Activated CD4-positive, alpha-beta T cell treated with anti-CD3 and anti-CD28 coated beads, Interleukin-2, Interleukin-4, amounts not matched to agents 100 ng/mL and 50 ng/mL, durations not matched to agents 16 hours and 8 hours (primary cell): Measurements from ENCODE around the gene TFIP11.
"Not testable (repeated sequence)": the region's sequence is repeated elsewhere in the genome, so short reads cannot be mapped to it uniquely, and the experiment has no call there.

ENCODE experiments used
- DNase-seq: peaks from one replicate; pipeline ENCODE4 v3.0.0-alpha.2; 2020; ENCODE audit warnings: low spot score

Gene TFIP11

GRCh38 chr22:26541167-26541819, 29.0 kb upstream of the TFIP11 start:
- no peak for DNase-seq

GRCh38 chr22:26540119-26540518, 27.8 kb upstream of the TFIP11 start:
- DNase-seq, result no peak

- no peak for DNase-seq
These were observed 24.5 kb upstream of the TFIP11 start for GRCh38 chr22:26536762-26537134.

DNA sequence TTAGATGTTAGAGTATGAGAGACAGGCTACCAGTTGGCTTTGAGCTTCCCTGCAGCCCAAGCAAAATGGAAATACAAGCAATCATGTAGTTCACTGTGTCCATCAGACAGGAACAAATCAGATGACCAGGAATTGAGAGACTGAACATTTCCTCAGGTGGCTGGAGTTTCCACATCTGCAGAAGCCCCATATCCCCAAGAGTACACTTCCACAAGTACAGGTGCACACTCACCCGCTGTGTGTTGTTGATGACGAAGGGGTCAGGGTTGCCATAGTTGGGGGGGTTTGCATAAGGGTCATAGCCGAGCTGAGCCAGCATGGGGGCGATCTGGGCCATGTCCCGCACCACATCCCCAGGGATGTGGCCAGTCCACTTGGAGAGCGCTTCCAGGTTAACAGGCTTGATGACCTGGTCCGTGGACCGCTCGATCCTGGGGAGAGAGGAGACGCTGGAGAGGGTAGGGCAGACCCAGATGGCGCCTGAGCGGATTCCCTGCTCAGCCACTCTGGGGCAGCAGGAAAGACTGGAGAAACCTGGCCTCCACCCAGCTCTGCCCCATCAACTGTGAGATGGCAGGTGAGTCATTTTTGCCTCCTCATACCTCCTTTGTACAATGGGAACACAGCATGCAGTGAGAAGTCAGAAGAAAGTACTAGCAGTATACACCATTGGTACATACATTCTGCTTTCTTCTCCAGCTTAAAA, 23.9 kb upstream of the TFIP11 start:
- no peak for DNase-seq

DNA sequence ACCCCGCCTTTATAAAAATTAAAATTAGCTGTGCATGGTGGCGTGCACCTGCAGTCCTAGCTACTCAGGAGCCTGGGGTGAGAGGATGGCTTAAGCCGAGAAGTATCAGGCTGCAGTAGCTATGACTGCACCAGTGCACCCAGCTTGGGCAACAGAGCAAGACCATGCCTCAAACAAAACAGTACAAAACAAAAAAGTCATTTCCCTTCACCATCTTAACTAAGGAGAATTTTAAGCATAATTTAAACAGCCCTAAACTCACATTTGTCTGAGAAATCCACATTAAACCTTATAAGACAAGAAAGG, 23.3 kb upstream of the TFIP11 start:
- DNase-seq, result no peak

DNA sequence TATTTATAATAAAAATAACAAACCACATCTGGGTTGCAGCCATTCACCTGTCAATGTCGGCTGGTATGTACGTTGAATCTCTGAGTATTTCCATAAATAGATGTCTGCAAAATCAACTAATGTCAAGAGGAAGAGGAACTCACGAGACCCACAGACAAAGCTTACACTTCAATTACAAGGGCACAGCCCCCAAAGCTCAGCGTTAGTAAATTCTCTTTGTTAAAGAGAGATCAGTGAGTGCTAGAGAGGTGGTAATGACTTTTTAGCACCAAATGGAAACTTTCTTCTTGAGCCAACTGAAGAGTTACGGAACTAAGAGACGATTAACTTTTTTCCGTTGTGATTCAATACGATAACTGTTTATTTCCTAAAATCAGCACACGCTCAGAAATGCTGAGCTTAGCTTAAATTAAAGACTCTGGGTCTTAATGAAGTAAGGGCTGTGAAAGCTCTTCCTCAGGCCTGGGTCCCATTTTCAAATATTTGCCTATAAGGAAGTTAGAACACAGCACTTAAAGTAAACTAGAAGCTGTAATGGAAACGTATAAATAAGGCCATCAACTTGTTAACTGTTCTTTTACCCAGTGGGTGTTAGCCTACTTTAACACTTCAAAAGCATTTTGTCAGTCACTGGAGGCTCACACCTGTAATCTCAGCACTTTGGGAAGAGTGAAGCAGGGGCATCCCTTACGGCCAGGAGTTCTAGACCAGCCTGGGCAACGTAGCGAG, 22.8 kb upstream of the TFIP11 start:
- DNase-seq, result no peak

- DNase-seq, result no peak
These were observed 22.0 kb upstream of the TFIP11 start for GRCh38 chr22:26534171-26534855.

DNA sequence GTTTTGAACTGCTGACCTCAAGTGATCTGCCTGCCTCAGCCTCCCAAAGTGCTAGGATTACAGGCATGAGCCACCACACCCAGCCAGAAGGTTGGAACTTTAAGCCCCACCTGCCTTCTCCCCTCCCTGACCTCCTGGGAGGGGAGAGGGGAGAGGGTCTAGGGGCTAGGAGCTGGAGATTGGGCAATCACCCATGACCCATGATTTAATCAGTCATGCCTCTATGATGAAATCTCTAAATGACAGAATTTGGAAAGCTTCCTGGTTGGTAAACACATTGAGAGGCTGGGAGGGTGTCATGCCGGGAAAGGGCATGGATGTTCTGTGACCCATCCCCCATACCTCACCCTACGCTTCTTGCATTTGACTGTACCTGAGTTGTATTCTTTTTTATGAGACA, 17.1 kb upstream of the TFIP11 start:
- no peak for DNase-seq

GRCh38 chr22:26528518-26528917, 16.2 kb upstream of the TFIP11 start:
- not testable (repeated sequence) for DNase-seq

- no peak for DNase-seq
These were observed 15.5 kb upstream of the TFIP11 start for GRCh38 chr22:26527574-26528465.

DNA sequence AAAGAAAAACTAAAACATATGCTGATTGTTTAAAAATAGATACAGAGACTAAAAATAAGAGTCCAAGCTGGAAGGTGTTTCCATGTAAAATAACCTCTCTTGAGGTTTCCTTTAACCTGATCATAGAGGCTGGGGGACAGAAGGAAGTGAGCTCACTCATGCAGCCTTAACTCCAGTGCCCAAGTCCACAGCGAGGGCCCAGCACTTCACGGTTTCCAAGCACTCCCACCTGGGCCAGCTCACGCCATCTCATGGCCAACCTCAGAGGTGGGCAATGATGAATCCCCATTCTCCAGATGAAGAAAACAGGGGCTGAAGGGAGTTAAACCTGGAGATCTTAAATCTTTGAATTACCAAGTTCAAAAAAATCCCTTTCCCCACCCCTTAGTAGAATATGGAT, 14.9 kb upstream of the TFIP11 start:
- no peak for DNase-seq

DNA sequence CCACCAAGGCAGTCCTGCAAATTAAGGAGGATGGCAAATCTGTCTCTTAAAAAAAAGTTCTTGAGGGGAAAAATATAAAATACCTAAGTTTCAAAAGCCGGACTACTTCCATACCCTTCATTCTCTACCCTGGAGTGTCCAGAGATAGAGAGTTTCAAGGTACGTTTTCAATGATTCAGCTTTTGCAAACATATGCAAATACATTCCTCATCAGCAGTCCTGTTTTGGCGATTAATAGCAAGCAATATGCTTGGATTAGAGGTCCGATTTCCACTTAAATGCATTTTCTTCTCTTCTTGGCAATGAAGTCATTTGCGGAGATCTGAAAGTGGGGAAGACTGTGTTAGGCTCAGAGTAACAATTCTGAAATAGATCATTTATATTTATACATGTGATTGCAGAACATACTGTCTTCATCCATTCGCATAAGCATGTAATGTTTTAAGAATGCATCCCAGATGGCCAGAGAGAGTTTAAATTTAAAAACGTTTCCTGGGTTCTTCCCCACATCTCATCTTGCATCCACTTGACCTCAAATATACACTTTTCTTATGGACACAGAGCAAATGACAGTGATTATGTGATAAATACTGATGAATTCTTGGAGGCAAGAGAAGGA, 13.8 kb upstream of the TFIP11 start:
- DNase-seq, result no peak

GRCh38 chr22:26524870-26525269, 12.6 kb upstream of the TFIP11 start:
- DNase-seq, result no peak

- no peak for DNase-seq
These were observed 10.3 kb upstream of the TFIP11 start for GRCh38 chr22:26522592-26522991.

DNA sequence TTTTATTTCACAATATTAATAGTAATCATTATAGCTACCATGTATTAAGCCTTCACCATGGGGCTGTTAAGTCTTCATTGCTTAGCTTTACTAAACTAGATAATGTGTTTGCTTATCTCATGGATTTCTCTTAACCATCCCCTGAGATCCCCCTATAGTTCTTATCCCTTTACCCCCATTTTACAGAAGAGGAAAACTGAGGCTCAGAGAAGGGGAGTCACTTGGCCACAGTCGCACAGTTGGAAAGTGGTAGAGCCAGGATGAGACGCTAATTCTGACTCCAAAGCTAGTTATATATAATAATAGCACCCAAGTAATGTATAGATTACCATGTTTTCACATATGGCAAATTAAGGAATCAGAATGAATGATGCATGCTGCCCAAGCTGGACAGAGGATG, 9.7 kb upstream of the TFIP11 start:
- no peak for DNase-seq

DNA sequence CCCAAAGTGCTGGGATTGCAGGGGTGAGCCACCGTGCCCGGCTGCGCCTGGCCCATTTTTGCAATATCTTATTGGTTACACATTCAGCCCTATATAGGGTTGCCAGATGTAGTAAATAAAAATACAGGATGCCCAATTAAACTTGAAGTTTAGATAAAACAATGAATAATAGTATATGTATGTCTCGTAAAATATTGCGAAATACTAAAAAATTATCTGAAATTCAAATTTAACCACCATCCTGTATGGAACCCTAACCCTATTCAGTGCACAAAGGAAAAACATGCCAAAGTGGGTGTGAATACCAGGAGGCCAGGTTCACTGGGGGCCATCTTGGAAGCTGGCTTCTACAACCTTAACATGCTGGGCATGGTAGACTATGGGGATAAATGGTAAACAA, 5.2 kb upstream of the TFIP11 start:
- no peak for DNase-seq

DNA sequence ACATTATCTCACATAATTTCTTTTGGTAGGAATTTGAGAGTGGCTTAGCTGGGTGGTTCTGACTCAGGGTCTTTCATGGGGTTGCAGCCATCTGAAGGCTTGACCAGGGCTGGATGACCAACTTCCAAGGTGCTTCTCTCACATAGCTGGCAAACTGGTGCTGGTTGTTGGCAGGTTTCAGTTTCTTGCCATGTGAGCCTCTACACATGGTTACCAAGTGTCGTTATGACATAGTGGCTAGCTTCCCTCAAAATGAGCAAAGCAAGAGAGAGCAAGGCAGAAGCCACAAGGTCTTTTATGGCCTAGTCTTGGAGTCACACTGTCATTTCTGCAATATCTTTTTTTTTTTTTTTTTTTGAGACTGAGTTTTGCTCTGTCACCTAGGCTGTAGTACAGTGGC, 4.2 kb upstream of the TFIP11 start:
- DNase-seq, result peak; percentile 68

- DNase-seq, result no peak
These were observed 3.7 kb upstream of the TFIP11 start for GRCh38 chr22:26515931-26516330.

- DNase-seq, result no peak
These were observed 2.3 kb upstream of the TFIP11 start for GRCh38 chr22:26514419-26515161.

DNA sequence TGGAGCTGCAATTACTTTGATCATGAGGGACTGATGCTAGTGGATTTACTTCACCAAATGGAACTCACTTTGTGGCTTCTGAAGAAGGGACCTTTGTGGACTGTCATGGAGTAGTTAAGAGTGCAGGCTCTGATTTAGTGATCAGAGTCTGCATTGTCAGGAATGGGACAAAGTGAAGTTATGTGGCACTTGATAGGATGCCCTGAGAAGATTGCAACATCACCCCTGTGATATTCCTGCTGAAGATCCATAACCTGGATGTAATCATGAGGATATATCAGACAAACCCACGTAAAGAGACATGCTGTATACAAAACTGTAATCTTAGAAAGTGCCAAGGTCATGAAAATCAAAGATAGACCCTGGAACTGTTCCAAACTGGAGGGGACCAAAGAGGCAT, 1.6 kb upstream of the TFIP11 start:
- DNase-seq, result no peak

- DNase-seq, result no peak
These were observed 4.1 kb downstream of the TFIP11 start for GRCh38 chr22:26508148-26508547.
